ENCODE data around the gene CAMSAP1.

The CAMSAP1 gene

DNA sequence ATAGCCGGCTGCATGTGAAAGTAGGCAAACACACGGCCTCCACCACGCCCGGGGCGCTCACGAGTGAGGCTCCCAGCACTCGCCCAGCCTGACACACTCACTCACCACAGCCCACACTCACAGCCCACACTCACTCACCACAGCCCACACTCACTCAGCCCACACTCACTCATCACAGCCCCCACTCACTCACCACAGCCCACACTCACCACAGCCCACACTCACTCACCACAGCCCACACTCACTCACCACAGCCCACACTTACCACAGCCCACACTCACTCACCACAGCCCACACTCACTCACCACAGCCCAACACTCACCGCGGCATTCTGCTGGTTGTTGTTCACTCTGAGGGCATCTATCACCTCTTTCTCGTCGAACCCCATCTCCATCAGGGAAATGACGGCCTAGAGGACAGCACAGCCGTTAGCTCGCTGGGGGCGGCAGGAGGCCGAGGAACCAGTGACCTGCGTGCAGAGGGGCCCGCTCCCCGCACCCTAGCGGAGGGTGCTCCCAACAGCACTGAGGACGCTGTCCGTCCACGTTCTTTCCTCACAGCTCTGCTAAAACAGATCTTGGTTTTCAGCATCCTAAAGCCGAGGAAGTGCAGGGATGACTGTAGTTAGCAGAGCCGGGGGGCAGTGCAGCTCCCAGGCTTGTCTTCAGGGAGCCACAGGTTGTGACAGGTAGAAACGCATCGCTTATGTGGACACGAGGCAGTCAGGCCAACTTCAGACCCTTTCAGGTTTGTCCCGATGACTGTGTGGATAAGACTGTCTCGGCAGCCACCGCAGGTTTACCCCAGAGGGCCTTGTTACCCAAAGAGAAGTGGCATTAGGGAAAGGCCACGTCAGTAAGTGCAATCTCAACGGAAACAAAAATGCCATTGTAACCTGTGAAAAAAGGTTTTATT, 32.3 kb upstream of the CAMSAP1 start:
- DNase-seq: no peak

DNA sequence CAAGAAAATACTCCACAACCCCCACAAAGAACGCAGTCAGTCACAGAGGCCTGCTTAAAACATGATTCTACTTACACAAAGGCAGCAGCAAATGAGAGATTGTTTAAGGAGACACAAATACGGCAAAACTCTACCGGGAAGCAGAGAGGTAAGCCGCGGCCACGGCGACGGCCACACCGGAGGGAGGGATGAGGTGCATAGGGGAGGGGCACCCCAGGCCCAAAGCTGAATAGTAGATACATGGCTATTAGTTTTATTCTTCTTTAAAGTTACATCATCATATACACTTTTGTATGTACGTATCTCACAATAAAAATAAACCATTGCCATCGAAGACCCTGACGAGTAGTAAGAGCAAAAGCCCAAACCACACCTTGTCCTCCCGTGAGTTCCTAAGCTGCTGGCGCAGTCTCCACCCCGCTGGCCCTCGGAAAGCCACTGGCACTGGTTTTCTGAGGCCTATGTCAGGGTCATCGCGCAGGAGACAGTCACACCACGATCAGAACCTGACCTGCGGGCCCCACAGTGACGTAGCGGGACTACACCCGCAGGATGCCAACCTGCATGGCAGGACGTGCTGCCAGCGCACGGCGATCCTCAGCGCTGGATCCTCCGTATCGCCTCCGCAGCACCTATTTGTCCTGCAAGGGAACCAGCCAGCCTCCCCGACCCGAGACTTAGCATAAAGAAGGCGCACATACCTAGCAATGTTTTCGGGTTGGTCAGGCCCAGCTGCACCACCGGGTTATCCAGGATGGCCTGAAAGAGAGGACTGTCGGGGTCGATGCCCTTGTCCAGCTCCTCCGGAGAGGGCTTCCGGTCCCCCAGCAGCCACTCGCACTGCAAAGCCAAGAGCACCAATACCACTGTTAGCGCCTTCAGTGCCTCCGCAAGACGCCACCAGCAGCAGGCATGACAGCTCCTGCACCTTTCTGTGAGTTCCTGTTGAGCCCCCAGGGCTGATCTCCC, 30.5 kb upstream of the CAMSAP1 start:
- no peak for DNase-seq

- DNase-seq: no peak
Measured at GRCh38 chr9:135933114-135933513, 25.8 kb upstream of the CAMSAP1 start.

DNA sequence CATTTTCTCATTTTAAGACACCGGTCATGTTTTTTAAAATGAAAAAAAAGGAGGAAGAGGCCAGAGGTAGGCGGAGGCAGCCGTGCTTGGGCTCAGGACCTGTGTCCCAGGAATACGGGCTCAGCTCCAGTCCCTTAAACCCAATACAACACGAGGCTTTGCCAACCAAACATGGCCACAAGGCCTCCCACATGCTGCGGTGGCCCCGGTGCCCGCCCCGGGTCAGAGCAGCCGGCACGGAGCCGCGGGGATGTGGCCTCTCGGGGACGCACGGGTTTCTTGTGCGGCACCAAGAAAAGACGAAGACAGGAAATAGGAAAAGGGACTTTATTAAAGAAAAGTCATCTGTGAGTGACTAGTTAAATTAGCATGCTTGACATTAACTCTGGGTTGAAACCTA, 25.3 kb upstream of the CAMSAP1 start:
- no peak for DNase-seq

DNA sequence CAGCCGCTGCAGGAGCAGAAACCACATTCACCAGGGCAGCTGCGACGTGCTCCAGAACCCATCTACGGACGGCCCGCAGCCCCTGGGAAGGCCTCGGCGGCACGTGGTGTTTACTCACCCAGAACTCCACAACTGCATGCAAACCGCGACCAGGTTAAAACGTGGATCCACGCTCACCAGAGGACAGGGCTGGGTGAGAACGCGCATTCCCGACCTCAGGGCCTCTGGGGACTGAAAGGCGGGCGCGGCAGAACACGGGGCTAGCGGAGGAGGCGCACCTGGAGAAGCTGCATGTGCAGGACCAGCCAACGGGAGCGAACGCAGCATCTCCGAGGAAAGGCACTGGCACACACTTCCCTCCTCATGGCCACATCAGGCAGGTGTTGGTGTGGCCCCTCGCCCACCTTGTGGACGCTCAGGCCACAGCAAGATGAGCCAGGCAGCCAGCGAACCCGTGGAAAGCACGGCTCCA, 24.0 kb upstream of the CAMSAP1 start:
- DNase-seq: no peak

- no peak for DNase-seq
Measured at GRCh38 chr9:135930446-135931345, 23.4 kb upstream of the CAMSAP1 start.

DNA sequence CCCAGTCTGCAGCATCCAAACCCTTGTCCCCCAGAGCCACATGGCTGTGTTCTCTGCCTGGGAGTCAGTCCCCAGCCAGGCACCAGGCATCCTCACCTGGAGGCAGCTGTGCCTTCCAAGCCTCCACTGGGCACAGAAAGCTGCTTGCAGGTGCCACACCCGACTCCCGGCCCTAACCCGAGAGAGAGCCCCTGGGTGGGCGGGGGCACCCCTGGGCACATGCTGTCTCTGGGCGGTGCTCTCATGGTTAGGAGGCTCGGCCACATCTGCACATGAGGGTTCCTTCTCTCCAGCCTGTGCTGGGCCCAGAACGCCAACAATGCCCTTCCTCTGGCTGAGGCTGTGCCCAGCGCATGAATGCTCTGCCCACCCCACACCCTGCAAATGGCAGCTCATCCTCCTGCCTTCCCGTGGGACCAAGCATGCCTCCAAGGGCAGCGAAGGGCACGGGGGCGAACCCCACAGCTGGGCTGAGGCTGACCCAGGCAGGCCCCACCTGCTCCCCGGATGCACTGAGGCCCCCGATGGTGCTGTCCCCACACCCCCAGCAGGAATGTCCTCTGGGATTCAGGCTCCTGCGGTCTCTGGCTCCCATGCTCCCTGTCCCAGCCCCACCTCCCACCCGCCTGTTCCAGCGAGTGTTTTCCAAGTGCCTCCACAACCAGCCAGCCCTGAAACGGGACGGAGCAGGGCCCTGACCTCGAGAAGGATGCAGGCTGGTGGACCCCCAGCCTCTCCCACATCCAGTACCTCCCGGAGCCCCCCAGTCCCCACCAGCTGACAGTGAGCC, 22.5 kb upstream of the CAMSAP1 start:
- no peak for DNase-seq

GRCh38 chr9:135928731-135929655, 21.6 kb upstream of the CAMSAP1 start:
- no peak for DNase-seq

- DNase-seq: no peak
Measured at GRCh38 chr9:135928074-135928730, 20.9 kb upstream of the CAMSAP1 start.

DNA sequence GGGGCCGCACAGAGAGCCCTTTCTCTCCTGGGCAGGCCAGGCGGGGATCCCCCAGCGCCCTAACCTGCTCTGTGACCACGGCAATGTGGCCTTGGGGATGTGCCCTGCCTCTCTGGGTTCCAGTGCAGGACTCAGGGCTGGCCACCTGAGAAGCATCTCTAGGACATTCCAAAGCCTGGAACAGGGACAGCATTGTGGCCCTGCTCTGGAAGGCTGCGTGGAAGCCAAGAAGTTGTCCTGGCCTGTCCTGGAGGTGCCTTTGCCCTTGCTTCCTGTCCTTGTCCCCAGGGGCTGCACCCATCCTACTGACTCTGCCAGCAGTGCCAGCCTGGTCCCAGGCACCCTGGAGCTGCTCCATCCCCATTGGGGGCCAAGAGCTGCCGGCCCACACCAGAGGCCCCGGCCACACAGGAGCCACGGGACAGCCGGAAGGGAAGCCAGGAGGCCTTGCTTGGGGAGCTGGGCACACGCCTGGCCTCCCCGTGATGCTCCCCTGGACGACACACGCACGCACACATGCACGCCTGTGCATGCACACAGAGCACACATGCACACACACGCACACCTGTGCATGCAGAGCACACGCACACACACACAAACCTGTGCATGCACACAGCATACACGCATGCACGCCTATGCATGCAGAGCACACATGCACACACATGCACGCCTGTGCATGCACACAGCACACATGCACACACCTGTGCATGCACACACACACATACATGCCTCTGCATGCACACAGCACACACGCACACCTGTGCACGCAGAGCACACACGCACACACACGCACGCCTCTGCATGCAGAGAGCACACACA, 20.1 kb upstream of the CAMSAP1 start:
- no peak for DNase-seq

GRCh38 chr9:135926402-135927194, 19.3 kb upstream of the CAMSAP1 start:
- DNase-seq: no peak

- no peak for DNase-seq
Measured at GRCh38 chr9:135925496-135926133, 18.3 kb upstream of the CAMSAP1 start.

GRCh38 chr9:135924628-135925338, 17.4 kb upstream of the CAMSAP1 start:
- no peak for DNase-seq

DNA sequence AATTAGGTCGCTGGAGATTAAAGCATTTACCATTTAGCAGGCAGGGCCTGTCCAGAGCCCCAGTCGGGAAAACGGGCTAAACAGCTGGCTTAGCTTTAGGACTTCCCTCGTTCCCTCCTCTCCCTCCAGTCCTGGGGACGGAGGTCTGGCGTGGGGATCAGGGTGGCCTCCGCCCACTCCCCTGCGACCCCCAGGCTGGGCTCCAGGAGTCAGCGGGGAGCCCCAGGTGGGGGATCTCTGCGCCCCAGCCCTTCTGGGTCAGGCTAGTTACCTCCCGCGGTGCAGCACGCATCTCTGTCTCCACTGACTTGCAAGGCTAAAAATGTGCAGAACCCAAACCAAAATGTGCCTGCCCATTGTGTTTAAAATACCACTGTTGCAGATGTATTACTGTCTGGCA, 16.2 kb upstream of the CAMSAP1 start:
- DNase-seq: no peak

GRCh38 chr9:135921749-135922310, 14.5 kb upstream of the CAMSAP1 start:
- no peak for DNase-seq

GRCh38 chr9:135920973-135921585, 13.7 kb upstream of the CAMSAP1 start:
- no peak for DNase-seq

All from NCI-H1092 (cell line).